ENCODE results near the gene CST7. TPM values are rescaled to one million over a fixed set of nuclear protein-coding genes. Genes with fewer than 3 reads are reported as not detected.

The CST7 gene
- polyA plus RNA-seq, 1 of the 3 experiments (the other 2 are of a cell fraction): 0.07 TPM

- H2AFZ ChIP-seq (ENCODE audit: low read depth): no peak overlapping the region
- no peak overlapping the region for H3K4me2 ChIP-seq
- H3K4me3 ChIP-seq (ENCODE audit: low read depth in 2 of 2, low read length in 1 of 2): no peak overlapping the region
- TF ChIP-seq EP300 (IDR thresholded peaks at IDR 0.05; ENCODE audit: borderline replicate concordance in 1 of 2, low read depth in 1 of 2, low read length in 1 of 2) (no peak), CHD2 (IDR thresholded peaks at IDR 0.05; ENCODE audit: low read length, partially characterized antibody) (no peak), MEF2A (IDR thresholded peaks at IDR 0.05; ENCODE audit: borderline replicate concordance, low read depth) (no peak), CTCF (IDR thresholded peaks at IDR 0.05) (no peak), USF2 (IDR thresholded peaks at IDR 0.05; ENCODE audit: borderline replicate concordance, low read depth, low read length) (no peak), REST (IDR thresholded peaks at IDR 0.05; ENCODE audit: low read depth, low read length) (no peak), IRF3 (IDR thresholded peaks at IDR 0.05; ENCODE audit: low read depth, low read length) (no peak), FOSL2 (IDR thresholded peaks at IDR 0.05; ENCODE audit: borderline replicate concordance, low read depth) (no peak), GABPA (IDR thresholded peaks at IDR 0.05; ENCODE audit: low read depth) (no peak), MXI1 (IDR thresholded peaks at IDR 0.05; ENCODE audit: low read depth, low read length) (no peak), NRF1 (IDR thresholded peaks at IDR 0.05; ENCODE audit: low read depth, low read length) (no peak), POLR2AphosphoS5 (IDR thresholded peaks at IDR 0.05; ENCODE audit: low read depth, low read length) (no peak), YY1 (IDR thresholded peaks at IDR 0.05; ENCODE audit: low read depth) (no peak)
- H4K20me1 ChIP-seq (ENCODE audit: insufficient read depth): no peaks in the 10 kb centered on the region
- H3K9ac ChIP-seq: no peak overlapping the region
- POLR2A ChIA-PET: no interaction called here
- H3K9me2 ChIP-seq: no peaks in the 10 kb centered on the region
- H3K27me3 ChIP-seq (ENCODE audit: insufficient read depth): no peaks in the 10 kb centered on the region
- CTCF ChIA-PET: interaction anchor here (1.5 kb wide), 1 partner anchor 35 kb away, joined by 3 read pairs; no protein-coding TSS in a partner anchor
- no peak overlapping the region for H3K27ac ChIP-seq (ENCODE audit: low read depth in 2 of 2, low read length in 1 of 2)
- 83% methylated on average over 6 of the region's 6 CpGs for WGBS (ENCODE audit: low lambda C conversion rate)
- no peaks in the 10 kb centered on the region for H3F3A ChIP-seq (replicated peaks; ENCODE audit: insufficient read depth)
- peaks cover 18 to 22% of the 10 kb centered on the region in 2 experiments for H3K36me3 ChIP-seq (replicated peaks in 1 of 2; ENCODE audit: control insufficient read depth in 1 of 2, insufficient read depth in 2 of 2, low read length in 1 of 2)
- H3K79me2 ChIP-seq (ENCODE audit: insufficient read depth): peaks cover 67% of the 10 kb centered on the region
- no peak for DNase-seq
- H3K9me3 ChIP-seq: no peaks in the 10 kb centered on the region
- peaks cover under 1 to 7% of the 10 kb centered on the region in 2 experiments; a peak in 3 of 4 replicates for H3K4me1 ChIP-seq (ENCODE audit: control insufficient read depth in 1 of 2, insufficient read depth in 2 of 2, low read depth in 1 of 2, low read length in 1 of 2)
Observed at GRCh38 chr20:24985802-24986201, 36.7 kb downstream of the CST7 start.

Data from SK-N-SH (cell line).